GM19468 (cell line): ENCODE measurements around the gene LRGUK.

ENCODE experiments used
- ATAC-seq: cut with Tn5 transposase; IDR thresholded peaks from one replicate; pipeline ENCODE4 v1.9.1; 2021; ENCODE audit warnings: mild to moderate bottlenecking, moderate library complexity, moderate number of reproducible peaks; ENCODE audit not compliant: unreplicated experiment; ENCODE audit errors: extremely low read depth

Gene LRGUK

DNA sequence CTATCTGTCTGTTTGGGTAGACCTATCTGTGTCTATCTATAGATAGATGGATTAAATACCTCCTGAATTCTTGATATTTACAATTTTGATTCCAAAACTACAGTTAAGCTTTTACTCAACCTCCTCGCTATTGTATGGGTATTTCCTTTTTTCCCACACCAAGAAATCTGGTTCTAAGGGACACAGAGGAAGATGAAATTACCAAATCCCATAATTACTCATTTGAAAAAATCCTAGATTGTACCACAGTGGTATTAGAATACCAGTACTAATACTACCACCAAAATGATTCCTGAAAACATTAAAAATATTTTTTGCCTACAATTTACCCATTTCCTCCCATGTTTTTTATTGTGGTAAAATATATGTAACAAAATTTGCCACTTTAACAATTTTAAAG is 53.2 kb downstream of the LRGUK start:
- ATAC-seq = no peak

DNA sequence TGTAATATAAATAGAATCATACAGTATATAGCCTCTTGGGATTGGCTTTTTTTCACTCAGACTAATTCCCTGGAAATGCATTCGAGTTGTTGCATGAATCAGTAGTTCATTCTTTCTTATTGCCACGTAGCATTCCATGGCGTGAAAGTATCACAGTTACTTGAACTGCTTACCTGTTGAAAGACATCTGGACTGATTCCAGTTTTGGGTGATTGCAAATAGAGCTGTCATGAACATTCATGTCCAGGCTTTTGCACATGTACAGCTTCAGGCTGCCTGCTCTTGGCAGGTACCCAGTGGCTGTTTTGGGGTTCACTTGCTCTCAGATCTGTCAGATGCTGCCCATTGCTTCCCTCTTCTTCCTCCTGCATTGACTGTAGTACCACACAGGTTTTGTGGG is 54.9 kb downstream of the LRGUK start:
- ATAC-seq = no peak

DNA sequence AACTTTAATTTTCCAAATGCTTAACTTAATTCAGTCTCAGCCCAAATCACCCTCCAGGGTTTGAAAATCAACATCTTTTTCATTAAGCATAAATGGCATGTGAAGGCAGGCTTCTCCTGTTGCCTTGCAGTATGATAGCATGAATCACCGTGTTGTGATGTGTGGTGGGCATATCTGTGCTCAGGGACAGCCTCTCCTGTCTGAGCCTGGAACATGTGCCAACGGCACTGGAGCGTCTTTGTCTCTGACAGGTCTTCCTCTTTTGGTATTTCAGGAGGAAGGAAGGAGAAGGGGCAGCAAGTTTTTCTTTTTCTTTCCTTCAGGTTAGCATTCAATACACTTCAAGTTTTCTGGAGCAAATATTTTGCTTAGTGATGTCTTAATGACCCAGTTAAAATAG is 57.6 kb downstream of the LRGUK start:
- no peak for ATAC-seq

DNA sequence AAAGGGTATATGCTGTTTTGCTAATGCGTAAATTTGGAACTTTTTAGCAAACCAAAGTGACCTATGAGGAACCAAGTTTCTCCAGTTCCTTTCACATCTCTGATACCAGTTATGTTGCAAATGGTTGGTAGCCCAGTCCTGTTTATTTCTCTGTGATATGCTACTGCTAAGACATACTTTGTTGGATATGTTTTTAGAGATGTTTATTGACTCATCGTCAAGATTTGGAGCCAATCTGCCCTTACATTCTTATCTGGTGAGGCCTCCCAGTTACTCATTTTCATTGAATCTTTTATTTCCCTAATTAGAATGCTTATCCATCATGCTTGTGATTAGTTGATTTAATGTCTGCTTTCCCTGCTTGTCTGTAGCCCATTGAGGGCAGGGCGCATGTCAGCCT is 58.9 kb downstream of the LRGUK start:
- no peak for ATAC-seq

DNA sequence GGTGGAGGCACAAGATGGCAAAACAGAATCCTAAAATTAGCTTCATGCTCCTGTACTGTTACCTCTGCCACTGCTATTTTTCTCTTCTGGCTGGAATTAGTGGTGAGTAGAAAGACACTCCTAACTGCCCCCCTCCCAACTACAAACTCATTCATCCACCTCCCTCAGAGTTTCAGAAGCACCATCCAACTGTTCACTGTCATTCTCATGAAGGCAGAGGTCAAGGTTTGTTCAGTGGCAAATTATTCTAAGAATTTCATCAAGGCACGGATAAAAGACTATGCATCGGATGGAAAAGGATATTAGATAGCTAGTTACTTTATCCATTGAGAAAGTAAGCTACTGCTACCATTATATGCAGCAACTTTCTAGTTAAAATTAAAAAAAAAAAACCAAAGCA is 59.7 kb downstream of the LRGUK start:
- ATAC-seq = no peak

DNA sequence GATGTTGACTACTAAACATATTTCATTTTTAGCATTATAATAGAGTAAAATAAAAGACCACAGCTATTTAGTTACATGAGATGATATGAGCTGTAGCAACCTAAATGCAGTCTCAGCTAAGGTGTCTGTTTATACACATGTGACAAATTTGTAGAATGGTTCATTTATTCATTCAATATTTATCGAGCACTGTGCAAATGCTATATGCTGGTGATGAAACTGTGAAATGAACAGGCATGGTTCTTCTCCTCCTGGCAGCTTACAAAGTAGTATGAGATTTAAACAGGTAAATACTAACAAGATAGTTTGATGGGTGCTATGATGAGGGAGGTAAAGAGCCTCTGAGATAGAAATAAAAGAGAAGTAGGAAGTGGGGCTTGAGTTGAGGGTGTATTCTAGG is 60.8 kb downstream of the LRGUK start:
- no peak for ATAC-seq

DNA sequence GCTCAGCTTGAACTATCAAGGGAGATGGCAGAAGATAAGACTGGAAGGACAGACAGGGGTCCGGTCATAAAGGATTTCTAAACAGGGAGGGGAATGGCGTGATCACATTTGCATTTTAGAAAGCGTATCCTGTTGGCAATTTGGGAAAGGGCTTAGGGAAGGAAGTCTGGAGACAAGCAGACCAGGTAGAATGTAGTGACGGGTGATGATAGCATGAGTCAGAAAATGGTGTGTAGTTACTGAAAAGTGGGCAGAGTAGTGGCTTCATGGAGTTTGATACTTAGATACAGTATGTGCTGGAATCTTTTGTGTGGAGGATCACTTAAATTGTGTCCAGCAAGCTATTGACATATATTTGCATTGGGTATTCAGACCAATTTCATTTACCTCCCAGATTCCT is 61.2 kb downstream of the LRGUK start:
- no peak for ATAC-seq

DNA sequence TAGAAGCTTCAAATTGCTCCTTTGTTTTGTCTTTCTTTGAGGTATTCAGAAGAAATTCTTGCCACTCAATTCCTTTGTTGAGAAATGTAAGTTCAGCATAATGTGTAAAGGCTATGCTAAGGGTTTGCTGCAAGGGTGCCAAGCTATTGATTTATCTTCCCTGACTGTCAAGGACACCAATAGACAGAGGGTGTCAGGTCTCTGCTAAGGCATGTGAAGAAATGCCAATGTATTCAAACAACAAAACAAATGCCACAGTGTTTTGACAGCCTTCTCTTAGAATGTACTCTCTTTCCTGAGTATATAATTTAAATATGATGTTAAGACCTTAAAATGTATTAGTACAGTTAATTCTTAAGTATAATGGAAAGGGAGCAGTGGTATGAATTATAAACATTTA is 62.4 kb downstream of the LRGUK start:
- ATAC-seq = no peak

DNA sequence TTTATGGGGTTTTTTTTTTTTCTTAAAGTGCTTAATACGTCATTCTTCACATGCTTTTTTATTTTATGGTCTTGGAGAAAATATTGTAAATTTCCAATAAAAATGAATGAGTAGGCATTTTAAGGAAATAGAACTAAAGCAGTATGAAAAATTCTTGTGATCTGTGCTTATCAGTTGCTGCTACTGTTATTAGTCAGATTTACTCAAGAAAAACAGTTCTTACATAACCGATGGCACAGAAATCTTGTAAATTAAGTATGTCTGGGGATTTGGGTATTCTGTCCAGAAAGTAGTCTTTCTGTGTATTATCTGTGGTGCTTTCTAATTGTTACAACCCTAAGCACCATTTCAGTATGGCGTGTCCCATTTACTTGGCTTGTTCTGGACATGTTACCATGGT is 64.7 kb downstream of the LRGUK start:
- no peak for ATAC-seq

DNA sequence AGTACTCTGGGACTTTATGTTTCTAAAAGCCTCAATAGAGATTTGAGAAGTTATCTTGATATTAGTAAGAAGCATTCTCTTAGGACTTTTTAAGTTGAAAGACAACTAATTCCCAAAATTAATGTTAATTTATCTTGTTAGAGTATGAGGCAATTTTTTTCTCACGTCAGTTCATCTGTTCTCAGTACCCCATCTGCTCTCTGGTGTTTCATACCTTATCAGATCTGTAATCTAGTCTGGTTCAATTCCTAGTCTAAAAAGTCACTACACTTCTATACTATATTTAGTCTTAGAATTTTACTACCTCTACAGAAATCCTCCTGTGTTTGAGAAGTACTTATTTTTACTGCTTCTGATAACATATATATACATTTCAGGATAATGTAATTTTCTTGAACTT is 66.1 kb downstream of the LRGUK start:
- no peak for ATAC-seq

DNA sequence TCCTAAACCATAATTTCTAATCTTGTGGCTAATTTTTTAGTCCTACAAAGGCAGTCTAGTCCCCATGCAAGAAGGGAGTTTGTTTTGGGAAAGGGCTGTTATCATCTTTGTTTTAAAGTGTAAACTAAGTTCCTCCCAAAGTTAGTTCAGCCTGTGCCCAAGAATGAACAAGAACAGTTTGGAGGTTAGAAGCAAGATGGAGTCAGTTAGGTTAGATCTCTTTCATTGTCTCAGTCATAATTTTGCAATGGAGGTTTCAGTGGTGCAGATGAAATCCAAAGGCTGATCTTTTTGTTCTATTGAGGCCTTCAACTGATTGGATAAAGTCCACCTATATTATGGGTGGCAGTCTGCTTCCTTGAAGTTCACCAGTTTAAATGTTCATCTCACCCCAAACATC is 68.1 kb downstream of the LRGUK start:
- no peak for ATAC-seq

DNA sequence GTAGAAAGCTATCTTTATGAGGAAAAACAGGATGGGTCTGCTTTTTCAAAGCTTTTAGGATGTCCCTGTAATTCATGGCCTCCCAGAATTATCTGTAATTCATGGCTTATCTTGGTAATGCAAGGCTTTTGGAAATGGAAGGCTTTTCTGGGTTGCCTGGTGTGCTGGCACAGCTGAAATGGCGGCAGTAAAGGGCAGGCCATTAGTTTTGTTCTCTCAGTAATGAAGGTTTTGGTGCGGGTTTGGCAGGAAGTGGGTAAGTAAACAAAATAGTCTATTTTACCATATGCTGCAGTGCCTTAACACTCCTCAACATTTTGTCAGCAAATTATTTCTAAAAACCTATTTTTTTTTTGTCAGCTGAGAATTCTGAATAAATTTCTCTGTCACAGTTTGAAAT is 69.3 kb downstream of the LRGUK start:
- ATAC-seq = no peak

DNA sequence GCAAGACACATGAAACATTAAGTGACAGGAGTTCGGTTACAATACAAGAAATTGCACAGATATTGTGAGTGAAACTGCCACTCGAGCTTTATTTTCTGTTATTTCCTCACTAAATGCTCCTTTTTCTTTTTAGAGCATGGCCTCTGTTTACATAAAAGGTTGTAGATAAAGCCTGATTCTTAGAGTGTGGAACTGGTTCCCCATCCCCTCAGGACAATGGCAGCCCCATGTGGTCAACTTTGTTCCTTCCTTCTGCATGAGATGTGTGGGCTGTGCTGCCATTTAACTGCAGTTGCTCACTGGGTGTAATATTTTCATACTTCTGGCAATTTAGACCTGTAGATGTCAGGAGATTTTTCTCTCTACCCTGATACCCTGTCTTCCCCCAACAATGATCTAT is 70.2 kb downstream of the LRGUK start:
- ATAC-seq = no peak

DNA sequence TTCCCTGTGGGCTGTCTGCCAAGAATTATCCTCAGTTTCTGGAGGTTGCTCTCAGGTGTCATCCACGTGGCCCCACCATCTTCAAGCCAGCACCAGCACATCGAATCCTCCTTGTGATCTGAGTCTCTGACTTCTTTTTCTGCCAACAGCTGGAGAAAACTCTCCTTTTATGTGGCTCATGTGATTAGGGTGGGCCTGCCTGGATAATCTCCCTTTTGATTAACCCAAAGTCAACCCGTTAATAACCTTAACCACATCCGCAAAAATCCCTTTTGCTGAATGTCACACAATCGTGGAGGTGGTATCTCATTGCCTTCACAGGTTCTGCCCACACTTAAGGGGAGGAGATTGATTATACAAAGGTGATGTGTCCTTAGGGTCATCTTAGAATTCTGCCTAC is 73.8 kb downstream of the LRGUK start:
- ATAC-seq = no peak

DNA sequence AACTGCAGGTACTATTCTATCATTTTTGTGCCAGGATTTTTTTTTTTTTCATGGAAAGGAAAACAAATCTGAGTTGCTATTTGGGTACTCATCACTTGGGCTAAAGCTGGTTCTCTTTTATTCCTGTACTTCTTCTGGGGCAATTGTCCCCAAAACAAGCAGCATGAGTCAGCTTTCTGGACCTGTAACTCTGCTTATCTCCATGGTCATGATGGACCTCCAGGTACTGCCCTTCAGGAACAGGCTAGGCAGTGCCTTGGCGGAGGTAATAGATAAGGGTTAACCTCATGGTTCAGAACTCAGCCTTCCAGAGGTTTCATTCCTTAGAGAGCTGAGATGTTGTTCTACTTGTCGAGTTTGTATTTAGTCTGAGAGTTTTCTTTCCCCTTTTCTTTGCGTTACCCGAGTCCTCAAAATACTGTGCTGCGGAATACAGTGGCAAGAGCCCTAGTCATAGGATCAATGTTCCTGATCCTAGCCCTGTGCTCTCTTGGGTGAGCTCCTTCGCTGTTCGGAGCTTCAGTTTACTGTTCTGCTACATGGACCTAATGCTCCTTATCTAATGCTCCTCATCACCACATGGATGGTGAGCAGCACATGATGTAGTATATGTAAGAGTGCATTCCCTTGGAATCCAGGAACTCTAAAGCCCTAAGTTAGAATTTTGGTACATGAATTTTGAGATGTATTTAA is 74.6 kb downstream of the LRGUK start:
- no peak for ATAC-seq

DNA sequence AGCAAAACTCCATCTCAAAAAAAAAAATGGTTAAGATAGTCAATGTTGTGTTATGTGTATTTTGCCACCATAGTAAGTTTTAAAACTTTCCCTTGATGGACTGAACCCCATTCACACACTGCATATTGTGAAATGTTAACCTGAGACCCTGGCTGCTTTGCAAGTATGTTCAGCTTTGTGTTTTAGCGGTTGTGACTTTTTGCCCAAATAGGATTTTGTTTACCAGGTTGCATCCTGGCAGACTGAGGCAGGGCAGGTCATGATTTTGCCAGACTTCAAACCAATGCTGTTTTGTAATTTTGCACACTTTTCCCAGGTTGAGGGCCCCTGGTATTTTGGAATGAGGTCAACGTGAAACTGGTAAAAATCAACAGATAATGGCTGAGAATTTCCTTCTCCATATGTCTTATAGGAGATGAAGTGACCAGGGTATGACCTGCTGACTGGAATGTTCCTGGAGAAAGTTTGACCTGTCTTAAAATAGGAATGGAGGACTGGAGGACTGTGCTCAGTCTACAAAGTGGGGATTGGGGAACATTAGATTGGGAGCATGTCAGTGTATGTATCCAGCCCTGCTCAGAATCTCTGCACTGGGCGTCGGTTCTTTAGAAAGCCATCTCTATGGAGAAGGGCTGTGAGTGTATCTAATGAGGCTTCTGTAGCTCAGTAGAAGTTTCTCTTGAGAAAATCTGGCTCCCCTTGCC is 76.2 kb downstream of the LRGUK start:
- no peak for ATAC-seq

DNA sequence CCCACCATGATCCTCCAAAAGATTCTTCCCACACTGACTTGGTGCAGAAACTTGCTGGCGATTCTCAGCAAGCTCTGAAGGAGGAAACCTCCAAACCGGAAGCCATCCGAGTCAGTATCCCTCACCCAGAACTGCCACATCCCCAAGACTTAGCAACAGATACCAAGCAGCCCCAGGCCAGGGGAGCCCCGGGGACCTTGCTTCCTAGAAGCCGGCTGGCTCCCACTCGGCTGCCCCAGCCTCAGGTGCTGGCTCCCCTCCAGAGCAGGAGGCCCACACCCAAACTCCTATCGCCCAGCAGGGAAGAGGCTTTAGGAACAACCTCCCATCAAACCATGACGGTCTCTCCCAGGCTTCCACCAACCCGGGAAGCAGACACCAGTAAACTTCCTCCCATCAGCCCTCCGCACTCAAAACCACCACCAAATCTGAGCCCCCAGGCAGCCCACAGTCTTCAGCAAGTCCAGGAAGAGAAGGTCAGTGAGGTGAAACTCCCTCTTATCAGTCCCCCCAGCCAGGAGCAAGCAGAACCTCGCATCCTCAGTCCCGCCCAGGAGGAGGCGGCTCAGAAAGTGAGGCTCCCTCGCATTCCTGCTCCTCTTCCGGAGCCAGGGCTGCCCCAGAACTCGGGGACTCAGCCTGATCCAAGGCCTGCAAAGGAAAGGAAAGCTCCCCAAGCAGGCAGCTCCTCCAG is 82.3 kb downstream of the LRGUK start:
- ATAC-seq = no peak

DNA sequence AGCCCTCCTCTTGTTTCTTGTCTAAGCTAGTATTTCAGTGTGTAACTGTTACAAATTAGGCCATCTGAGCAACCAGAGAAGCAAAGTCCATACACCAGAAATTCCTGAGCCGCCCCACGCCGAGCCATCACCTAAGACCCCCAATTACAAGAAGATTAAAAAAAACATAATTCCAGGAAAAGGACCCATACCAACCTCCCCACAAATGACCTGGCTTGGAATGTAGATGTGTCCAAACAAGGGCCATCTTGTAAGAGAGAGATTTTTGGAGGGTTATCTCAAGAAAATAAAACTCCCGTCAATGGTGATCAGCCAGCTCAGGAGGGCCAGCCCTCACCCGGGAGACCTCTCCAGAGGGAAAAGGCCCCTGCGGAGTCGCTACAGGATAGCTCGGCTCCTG is 83.1 kb downstream of the LRGUK start:
- ATAC-seq = no peak

DNA sequence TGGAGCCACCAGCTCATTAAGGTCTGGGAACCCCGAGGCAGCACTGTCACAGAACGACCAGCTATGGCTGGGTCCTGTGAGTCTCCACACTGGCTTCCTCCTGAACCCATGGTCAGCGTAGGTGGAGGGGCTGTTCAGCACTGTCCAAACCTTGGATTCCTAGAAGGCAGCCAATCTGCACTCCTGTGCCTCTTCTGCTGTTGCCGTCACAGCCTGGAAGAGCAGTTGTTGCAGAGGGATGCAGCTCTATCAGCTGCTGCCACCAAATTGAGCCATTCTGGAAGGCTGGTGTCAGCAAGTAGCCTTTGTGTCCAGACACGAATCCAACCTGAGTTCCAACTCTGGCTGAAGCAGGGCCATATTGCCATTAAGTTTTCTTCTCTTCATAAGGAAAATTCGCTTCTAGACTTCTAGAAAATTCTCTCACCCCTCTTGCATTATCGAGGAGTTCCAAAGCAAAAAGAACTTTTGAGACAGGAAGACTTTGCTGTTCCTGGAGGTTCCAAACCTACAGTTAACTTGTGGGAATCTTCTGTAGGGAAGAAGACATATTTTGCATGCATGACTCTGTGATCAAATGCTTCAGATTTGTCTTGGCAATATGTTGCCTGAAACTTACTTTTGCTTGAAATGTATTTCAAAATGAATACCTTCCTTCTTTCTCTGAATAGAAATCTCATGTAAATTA is 84.0 kb downstream of the LRGUK start:
- no peak for ATAC-seq

DNA sequence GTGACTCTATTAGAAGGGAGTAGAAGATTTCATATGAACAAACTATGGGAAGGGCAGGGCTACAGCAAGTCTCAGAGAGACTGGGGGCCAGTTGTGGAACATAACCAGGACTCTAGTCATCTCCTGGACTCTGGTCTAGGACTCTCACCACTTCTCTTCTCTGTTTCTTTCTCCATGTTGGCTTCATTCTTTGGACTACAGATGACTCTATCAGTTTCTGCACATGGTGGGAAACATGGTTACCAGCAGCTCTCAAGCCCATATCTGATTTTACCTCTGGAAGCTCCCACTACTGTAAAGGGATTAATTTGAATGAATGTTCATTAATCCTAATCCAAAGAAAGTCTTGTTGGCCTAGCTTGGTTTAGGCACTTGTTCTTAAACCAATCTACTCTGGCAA is 84.7 kb downstream of the LRGUK start:
- no peak for ATAC-seq
